MV-4-11 (cell line): Measurements from ENCODE around the gene GPR180.

Experiments
- DNase-seq: peaks from one replicate; lab custom pipeline; 2025; lab: John Stamatoyannopoulos, UW

Gene GPR180

GRCh38 chr13:94601446-94602431, at the start of gene GPR180:
Gene GPR180, plus strand, starts transcription at chr13:94601857. Its CDS starts 71 bp downstream, at chr13:94601928.
- peak; percentile 99 for DNase-seq

GRCh38 chr13:94552095-94552494, 49.6 kb upstream of the GPR180 start:
- no peak for DNase-seq

- no peak for DNase-seq
Observed at GRCh38 chr13:94553766-94554165, 47.9 kb upstream of the GPR180 start.

- no peak for DNase-seq
Observed at GRCh38 chr13:94556041-94556440, 45.6 kb upstream of the GPR180 start.

- no peak for DNase-seq
Observed at GRCh38 chr13:94556621-94557020, 45.0 kb upstream of the GPR180 start.

- DNase-seq = no peak
Observed at GRCh38 chr13:94557684-94558235, 43.9 kb upstream of the GPR180 start.

GRCh38 chr13:94558716-94559115, 42.9 kb upstream of the GPR180 start:
- DNase-seq = no peak

GRCh38 chr13:94559222-94559795, 42.3 kb upstream of the GPR180 start:
- DNase-seq = no peak

- no peak for DNase-seq
Observed at GRCh38 chr13:94560116-94560515, 41.5 kb upstream of the GPR180 start.

GRCh38 chr13:94561126-94561525, 40.5 kb upstream of the GPR180 start:
- no peak for DNase-seq

- DNase-seq = no peak
Observed at GRCh38 chr13:94567581-94567980, 34.1 kb upstream of the GPR180 start.

- no peak for DNase-seq
Observed at GRCh38 chr13:94568443-94568842, 33.2 kb upstream of the GPR180 start.

- DNase-seq = no peak
Observed at GRCh38 chr13:94569615-94570014, 32.0 kb upstream of the GPR180 start.

- no peak for DNase-seq
Observed at GRCh38 chr13:94579063-94579462, 22.6 kb upstream of the GPR180 start.

GRCh38 chr13:94583926-94584325, 17.7 kb upstream of the GPR180 start:
- DNase-seq = no peak

- no peak for DNase-seq
Observed at GRCh38 chr13:94585543-94586101, 16.0 kb upstream of the GPR180 start.

- DNase-seq = no peak
Observed at GRCh38 chr13:94586371-94586770, 15.3 kb upstream of the GPR180 start.

GRCh38 chr13:94588541-94588940, 13.1 kb upstream of the GPR180 start:
- DNase-seq = no peak

GRCh38 chr13:94590744-94591143, 10.9 kb upstream of the GPR180 start:
- no peak for DNase-seq

- DNase-seq = peak; percentile 28
Observed at GRCh38 chr13:94595001-94595949, 6.4 kb upstream of the GPR180 start.

GRCh38 chr13:94595950-94596574, 5.6 kb upstream of the GPR180 start, which contains the start of gene TGDS:
Gene TGDS, minus strand, starts transcription at chr13:94596152. Its CDS starts 16 bp downstream, at chr13:94596136.
- DNase-seq = peak; percentile 91
